PC-9 (cell line): ENCODE measurements around the gene SYDE1. TPM values are rescaled to one million over a fixed set of nuclear protein-coding genes. Genes with fewer than 3 reads are reported as not detected.
"Not testable (repeated sequence)": the region's sequence is repeated elsewhere in the genome, so short reads cannot be mapped to it uniquely, and the experiment has no call there.

ENCODE experiments used
- BruUV-seq: library from RNA; stranded (reverse); fragments of 400-500 nt; replicated peaks from 2 replicates; lab custom pipeline; 2021; lab: Mats Ljungman, UMichigan
- CTCF ChIA-PET: fragments of 300-600 bp; sonication (Branson Sonifier 250); formaldehyde crosslinking; loops from one replicate; lab custom pipeline; 2022; ENCODE audit warnings: antibody characterized with exemption; lab: Charles Lee
- POLR2A ChIA-PET: fragments of 300-600 bp; sonication (Branson Sonifier 250); formaldehyde crosslinking; loops from one replicate; lab custom pipeline; 2022; ENCODE audit warnings: antibody characterized with exemption; ENCODE audit not compliant: unreplicated experiment; lab: Charles Lee
- DNase-seq, 2 experiments: peaks; one replicate each; pipeline versions ENCODE4 v3.0.0 to v3.0.0-alpha.2; 2015 to 2022; ENCODE audit warnings: mixed read lengths in 1 of 2
- H2AFZ ChIP-seq: fragments of 200-600 bp; sonication (generic); 2 replicates; pipeline ENCODE4 v1.8.1; 2017; ENCODE audit warnings: antibody characterized with exemption
- H3F3A ChIP-seq: fragments of 200-600 bp; sonication (generic); 2 replicates; pipeline ENCODE4 v1.8.1; 2017; ENCODE audit warnings: antibody characterized with exemption, mild to moderate bottlenecking, low read depth; ENCODE audit not compliant: insufficient read depth
- H3K27ac ChIP-seq: fragments of 200-600 bp; sonication (generic); 2 replicates; pipeline ENCODE4 v1.6.1; 2016; ENCODE audit warnings: mixed run types
- H3K27me3 ChIP-seq: fragments of 200-600 bp; sonication (generic); 2 replicates; pipeline ENCODE4 v1.6.1; 2016; ENCODE audit warnings: low read depth, mixed run types; ENCODE audit not compliant: insufficient read depth
- H3K36me3 ChIP-seq: fragments of 200-600 bp; sonication (generic); 2 replicates; pipeline ENCODE4 v1.6.1; 2016; ENCODE audit warnings: low read depth, mixed run types
- H3K4me1 ChIP-seq: fragments of 200-600 bp; sonication (generic); replicated peaks from 2 replicates; pipeline ENCODE4 v1.6.1; 2016; ENCODE audit warnings: mixed run types; ENCODE audit not compliant: insufficient read depth
- H3K4me2 ChIP-seq: fragments of 200-600 bp; sonication (generic); 2 replicates; pipeline ENCODE4 v1.6.1; 2017; ENCODE audit warnings: mixed run types
- H3K4me3 ChIP-seq: fragments of 200-600 bp; sonication (generic); 2 replicates; pipeline ENCODE4 v1.6.1; 2016; ENCODE audit warnings: mixed run types
- H3K79me2 ChIP-seq: fragments of 200-600 bp; sonication (generic); 2 replicates; pipeline ENCODE4 v1.6.1; 2017; ENCODE audit warnings: low read depth, mixed run types
- H3K9me2 ChIP-seq: fragments of 200-600 bp; sonication (generic); 2 replicates; pipeline ENCODE4 v1.8.1; 2017; ENCODE audit warnings: mild to moderate bottlenecking; ENCODE audit not compliant: insufficient read depth
- H3K9me3 ChIP-seq: fragments of 200-600 bp; sonication (generic); 2 replicates; pipeline ENCODE4 v1.8.1; 2016; ENCODE audit warnings: low read depth; ENCODE audit not compliant: insufficient read depth
- H4K20me1 ChIP-seq: fragments of 200-600 bp; sonication (generic); 2 replicates; pipeline ENCODE4 v1.8.1; 2017; ENCODE audit not compliant: insufficient read depth
- CTCF ChIP-seq: fragments of 200-600 bp; sonication (generic); conservative IDR thresholded peaks from 2 replicates; pipeline ENCODE4 v1.6.1; 2017; ENCODE audit warnings: mixed run types, antibody characterized with exemption, mild to moderate bottlenecking, moderate library complexity
- EZH2 ChIP-seq: fragments of 200-600 bp; sonication (generic); IDR thresholded peaks from 2 replicates; pipeline ENCODE4 v1.8.0; 2017; ENCODE audit warnings: antibody characterized with exemption, low read depth
- intact Hi-C: fragments of 100-400 bp; cut with micrococcal nuclease; formaldehyde crosslinking; loops from one replicate; pipeline ENCODE4 v1.10.0; 2022; ENCODE audit not compliant: unreplicated experiment
- total RNA-seq: library from RNA; stranded (reverse); gene quantifications from 2 replicates; pipeline ENCODE4 v1.2.3, GENCODE V29; 2021

The SYDE1 gene
- total RNA-seq, 1 experiment from 2014 or later, result 2.7 TPM

- TSS peak; percentile 77 for BruUV-seq
- DNase-seq, result peak; percentile 90 to 99
- Histone ChIP-seq H3K79me2 (no peaks in the 10 kb centered on the region), H3K9me2 (no peaks in the 10 kb centered on the region), H4K20me1 (no peaks in the 10 kb centered on the region), H3K27ac (peak overlapping the region; percentile 96), H3K4me3 (peak overlapping the region; percentile 47; the same call in 1 of the 2 replicates), H3K4me2 (peak overlapping the region; percentile 76), H3F3A (peaks cover 79% of the 10 kb centered on the region), H3K27me3 (no peaks in the 10 kb centered on the region), H2AFZ (no peak overlapping the region), H3K9me3 (no peaks in the 10 kb centered on the region; the same call in 1 of the 2 replicates), H3K36me3 (no peaks in the 10 kb centered on the region), H3K4me1 (peaks cover 86% of the 10 kb centered on the region)
- intact Hi-C loops, result loop anchor here (1.0 kb wide), 1 partner anchor 35 kb away; no protein-coding TSS in a partner anchor
- ChIA-PET POLR2A (interaction anchor here (0.6 kb wide), 2 partner anchors 74 to 106 kb away, joined by 3 read pairs; no protein-coding TSS in a partner anchor), CTCF (interaction anchor here (0.7 kb wide), 1 partner anchor 28 kb away, joined by 3 read pairs; no protein-coding TSS in a partner anchor)
- no peak for TF ChIP-seq EZH2
- TF ChIP-seq CTCF, result peak; percentile 64
Observed at GRCh38 chr19:15072930-15073647, 34.1 kb upstream of the SYDE1 start.

- no peaks in the 10 kb centered on the region for H4K20me1 ChIP-seq
- H3K9me2 ChIP-seq, result no peaks in the 10 kb centered on the region
- H3K4me1 ChIP-seq, result peaks cover 73% of the 10 kb centered on the region
- POLR2A ChIA-PET, result no interaction called here
- H2AFZ ChIP-seq, result peak overlapping the region; percentile 21; the same call in 1 of the 2 replicates
- CTCF ChIA-PET, result no interaction called here
- no TSS peak for BruUV-seq
- H3K9me3 ChIP-seq, result no peaks in the 10 kb centered on the region; the same call in 1 of the 2 replicates
- TF ChIP-seq EZH2 (no peak), CTCF (no peak)
- peak overlapping the region; percentile 47; the same call in 1 of the 2 replicates for H3K4me3 ChIP-seq
- H3K4me2 ChIP-seq, result peak overlapping the region; percentile 76
- peak overlapping the region; percentile 96 for H3K27ac ChIP-seq
- DNase-seq, result peak in 1 of 2 experiments; percentile 78
- intact Hi-C loops, result no loop called here
- H3K27me3 ChIP-seq, result no peaks in the 10 kb centered on the region
- no peaks in the 10 kb centered on the region for H3K79me2 ChIP-seq
- no peaks in the 10 kb centered on the region for H3K36me3 ChIP-seq
- H3F3A ChIP-seq, result peaks cover 72% of the 10 kb centered on the region
Observed at GRCh38 chr19:15074371-15074770, 32.8 kb upstream of the SYDE1 start.

GRCh38 chr19:15075806-15076205, 31.4 kb upstream of the SYDE1 start:
- intact Hi-C loops, result no loop called here
- H3K27ac ChIP-seq, result peak overlapping the region; percentile 96

GRCh38 chr19:15080002-15080401, 27.2 kb upstream of the SYDE1 start:
- not testable (repeated sequence) for H3K4me3 ChIP-seq

More at GRCh38 chr19:15075806-15076205, 31.4 kb upstream of the SYDE1 start:
- Histone ChIP-seq H3K36me3 (no peaks in the 10 kb centered on the region), H4K20me1 (no peaks in the 10 kb centered on the region), H2AFZ (no peak overlapping the region), H3K79me2 (no peaks in the 10 kb centered on the region), H3K4me2 (peak overlapping the region; percentile 22; the same call in 1 of the 2 replicates), H3K4me3 (no peak overlapping the region), H3F3A (peaks cover 58% of the 10 kb centered on the region), H3K27me3 (no peaks in the 10 kb centered on the region), H3K9me2 (no peaks in the 10 kb centered on the region), H3K9me3 (no peaks in the 10 kb centered on the region; the same call in 1 of the 2 replicates), H3K4me1 (peaks cover 59% of the 10 kb centered on the region)
- CTCF ChIA-PET, result no interaction called here
- DNase-seq, result peak in 1 of 2 experiments; percentile 95
- no TSS peak for BruUV-seq
- POLR2A ChIA-PET, result no interaction called here
- no peak for TF ChIP-seq EZH2
- TF ChIP-seq CTCF, result no peak

More at GRCh38 chr19:15080002-15080401, 27.2 kb upstream of the SYDE1 start:
- H3K36me3 ChIP-seq, intact Hi-C loops, H3K27ac ChIP-seq, H3K9me3 ChIP-seq, H2AFZ ChIP-seq, H3K4me2 ChIP-seq, H4K20me1 ChIP-seq, POLR2A ChIA-PET, BruUV-seq, H3K27me3 ChIP-seq, H3K79me2 ChIP-seq, H3K9me2 ChIP-seq: not testable (repeated sequence)
- H3F3A ChIP-seq, result peaks cover 16% of the 10 kb centered on the region
- H3K4me1 ChIP-seq, result peaks cover 19% of the 10 kb centered on the region
- peak in 1 of 2 experiments; percentile 33 for DNase-seq
- CTCF ChIA-PET, result interaction anchor here (0.7 kb wide), 1 partner anchor 56 kb away, joined by 14 read pairs; no protein-coding TSS in a partner anchor
